Ishikawa (cell line): Measurements from ENCODE around the gene MAP3K2.

ENCODE experiments used
- CREB1 ChIP-seq: IDR thresholded peaks from 2 replicates; pipeline ENCODE4 v1.6.1; 2012; ENCODE audit warnings: low read depth
- EP300 ChIP-seq: IDR thresholded peaks from 2 replicates; pipeline ENCODE4 v1.6.1; 2012; ENCODE audit warnings: borderline replicate concordance
- TAF1 ChIP-seq: IDR thresholded peaks from 2 replicates; pipeline ENCODE4 v1.6.1; 2012; ENCODE audit warnings: low read depth, mild to moderate bottlenecking
- YY1 ChIP-seq: IDR thresholded peaks from 2 replicates; pipeline ENCODE4 v1.6.1; 2012; ENCODE audit warnings: low read depth
- TF ChIP-seq, protein P1 (sequence below): IDR thresholded peaks from 2 replicates; pipeline ENCODE4 v1.6.1; 2012
- TF ChIP-seq, protein P2 (sequence below): IDR thresholded peaks from 2 replicates; pipeline ENCODE4 v1.6.1; 2012; ENCODE audit warnings: low read depth, mild to moderate bottlenecking
- TF ChIP-seq, protein P3 (sequence below): IDR thresholded peaks from 2 replicates; pipeline ENCODE4 v1.6.1; 2012

DNA sequence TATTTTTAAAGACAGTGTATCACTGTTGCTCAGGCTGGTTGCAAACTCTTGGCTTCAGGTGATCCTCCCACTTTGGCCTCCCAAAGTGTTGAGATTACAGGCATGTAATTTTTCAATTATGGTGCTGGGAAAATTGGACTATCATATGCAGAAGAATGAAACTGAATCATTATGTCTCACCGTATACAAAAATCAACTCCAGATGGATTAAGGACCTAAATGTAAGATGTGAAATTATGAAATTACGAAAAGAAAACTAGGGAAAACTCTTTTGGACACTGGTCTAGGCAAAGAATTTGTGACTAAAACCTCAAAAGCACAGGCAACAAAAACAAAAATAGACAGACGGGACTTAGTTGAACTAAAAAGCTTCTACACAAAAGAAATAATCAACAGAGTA lies 31.2 kb downstream of the MAP3K2 start:
- TF ChIP-seq, protein P1, sequence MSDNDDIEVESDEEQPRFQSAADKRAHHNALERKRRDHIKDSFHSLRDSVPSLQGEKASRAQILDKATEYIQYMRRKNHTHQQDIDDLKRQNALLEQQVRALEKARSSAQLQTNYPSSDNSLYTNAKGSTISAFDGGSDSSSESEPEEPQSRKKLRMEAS = no peak
- TF ChIP-seq, protein P2, sequence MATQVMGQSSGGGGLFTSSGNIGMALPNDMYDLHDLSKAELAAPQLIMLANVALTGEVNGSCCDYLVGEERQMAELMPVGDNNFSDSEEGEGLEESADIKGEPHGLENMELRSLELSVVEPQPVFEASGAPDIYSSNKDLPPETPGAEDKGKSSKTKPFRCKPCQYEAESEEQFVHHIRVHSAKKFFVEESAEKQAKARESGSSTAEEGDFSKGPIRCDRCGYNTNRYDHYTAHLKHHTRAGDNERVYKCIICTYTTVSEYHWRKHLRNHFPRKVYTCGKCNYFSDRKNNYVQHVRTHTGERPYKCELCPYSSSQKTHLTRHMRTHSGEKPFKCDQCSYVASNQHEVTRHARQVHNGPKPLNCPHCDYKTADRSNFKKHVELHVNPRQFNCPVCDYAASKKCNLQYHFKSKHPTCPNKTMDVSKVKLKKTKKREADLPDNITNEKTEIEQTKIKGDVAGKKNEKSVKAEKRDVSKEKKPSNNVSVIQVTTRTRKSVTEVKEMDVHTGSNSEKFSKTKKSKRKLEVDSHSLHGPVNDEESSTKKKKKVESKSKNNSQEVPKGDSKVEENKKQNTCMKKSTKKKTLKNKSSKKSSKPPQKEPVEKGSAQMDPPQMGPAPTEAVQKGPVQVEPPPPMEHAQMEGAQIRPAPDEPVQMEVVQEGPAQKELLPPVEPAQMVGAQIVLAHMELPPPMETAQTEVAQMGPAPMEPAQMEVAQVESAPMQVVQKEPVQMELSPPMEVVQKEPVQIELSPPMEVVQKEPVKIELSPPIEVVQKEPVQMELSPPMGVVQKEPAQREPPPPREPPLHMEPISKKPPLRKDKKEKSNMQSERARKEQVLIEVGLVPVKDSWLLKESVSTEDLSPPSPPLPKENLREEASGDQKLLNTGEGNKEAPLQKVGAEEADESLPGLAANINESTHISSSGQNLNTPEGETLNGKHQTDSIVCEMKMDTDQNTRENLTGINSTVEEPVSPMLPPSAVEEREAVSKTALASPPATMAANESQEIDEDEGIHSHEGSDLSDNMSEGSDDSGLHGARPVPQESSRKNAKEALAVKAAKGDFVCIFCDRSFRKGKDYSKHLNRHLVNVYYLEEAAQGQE = no peak
- TF ChIP-seq YY1 (no peak), TAF1 (no peak), EP300 (no peak), CREB1 (no peak)
- TF ChIP-seq, protein P3, sequence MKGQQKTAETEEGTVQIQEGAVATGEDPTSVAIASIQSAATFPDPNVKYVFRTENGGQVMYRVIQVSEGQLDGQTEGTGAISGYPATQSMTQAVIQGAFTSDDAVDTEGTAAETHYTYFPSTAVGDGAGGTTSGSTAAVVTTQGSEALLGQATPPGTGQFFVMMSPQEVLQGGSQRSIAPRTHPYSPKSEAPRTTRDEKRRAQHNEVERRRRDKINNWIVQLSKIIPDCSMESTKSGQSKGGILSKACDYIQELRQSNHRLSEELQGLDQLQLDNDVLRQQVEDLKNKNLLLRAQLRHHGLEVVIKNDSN = no peak
